GM19238 (cell line): Measurements from ENCODE around the gene HDAC5.
"Not testable (repeated sequence)": the region's sequence is repeated elsewhere in the genome, so short reads cannot be mapped to it uniquely, and the experiment has no call there.

Source experiments
- DNase-seq: peaks from one replicate; pipeline ENCODE4 v3.0.0; 2011; ENCODE audit warnings: low spot score; ENCODE audit not compliant: insufficient read length

Gene HDAC5

GRCh38 chr17:44133918-44134476 is 10.6 kb upstream of the HDAC5 start:
- DNase-seq, result no peak

- DNase-seq, result no peak
These were observed 8.9 kb upstream of the HDAC5 start for GRCh38 chr17:44132275-44132821.

GRCh38 chr17:44131372-44131771 is 7.9 kb upstream of the HDAC5 start:
- DNase-seq, result not testable (repeated sequence)

GRCh38 chr17:44130693-44131349 is 7.4 kb upstream of the HDAC5 start:
- DNase-seq, result no peak

- DNase-seq, result no peak
These were observed 4.9 kb upstream of the HDAC5 start for GRCh38 chr17:44128383-44128782.

- DNase-seq, result no peak
These were observed 637 bp upstream of the HDAC5 start for GRCh38 chr17:44124118-44124438.

- DNase-seq, result no peak
These were observed 555 bp downstream of the HDAC5 start for GRCh38 chr17:44122816-44123355.

GRCh38 chr17:44121997-44122815 is 1.2 kb downstream of the HDAC5 start:
- no peak for DNase-seq

GRCh38 chr17:44120851-44121605 is 2.4 kb downstream of the HDAC5 start:
- no peak for DNase-seq

GRCh38 chr17:44120281-44120680 is 3.2 kb downstream of the HDAC5 start:
- not testable (repeated sequence) for DNase-seq

GRCh38 chr17:44119798-44120197 is 3.6 kb downstream of the HDAC5 start:
- no peak for DNase-seq

- no peak for DNase-seq
These were observed 4.4 kb downstream of the HDAC5 start for GRCh38 chr17:44119062-44119461.

GRCh38 chr17:44118427-44119050 is 4.9 kb downstream of the HDAC5 start:
- DNase-seq, result no peak

- DNase-seq, result no peak
These were observed 6.1 kb downstream of the HDAC5 start for GRCh38 chr17:44117351-44117750.

- no peak for DNase-seq
These were observed 7.6 kb downstream of the HDAC5 start for GRCh38 chr17:44115585-44116415.

GRCh38 chr17:44113868-44114840 is 9.3 kb downstream of the HDAC5 start:
- no peak for DNase-seq

GRCh38 chr17:44113382-44113781 is 10.1 kb downstream of the HDAC5 start:
- DNase-seq, result no peak

GRCh38 chr17:44112284-44113280 is 10.9 kb downstream of the HDAC5 start:
- DNase-seq, result no peak
